ENCODE data around the gene RFC2.

The RFC2 gene

GRCh38 chr7:74263399-74264120 is 9.4 kb upstream of the RFC2 start:
- ATAC-seq (ENCODE audit: insufficient read depth, low read depth), result no peak
- no peaks in the 10 kb centered on the region for H3K4me1 ChIP-seq (ENCODE audit: insufficient read depth, low read length)
- DNase-seq, result no peak

GRCh38 chr7:74262639-74263398 is 8.6 kb upstream of the RFC2 start:
- Histone ChIP-seq H3K27ac (ENCODE audit: low read length) (no peak overlapping the region), H3K4me3 (ENCODE audit: low read depth in 1 of 2, low read length in 2 of 2) (no peak overlapping the region), H3K79me2 (ENCODE audit: insufficient read depth, low read length) (no peaks in the 10 kb centered on the region), H3K4me1 (ENCODE audit: insufficient read depth, low read length) (no peaks in the 10 kb centered on the region), H3K9me3 (ENCODE audit: insufficient read depth, low read length, severe bottlenecking) (no peaks in the 10 kb centered on the region), H3K27me3 (ENCODE audit: insufficient read depth, low read length, poor library complexity) (no peaks in the 10 kb centered on the region), H3K36me3 (ENCODE audit: insufficient read depth, low read length) (no peaks in the 10 kb centered on the region), H3K9ac (ENCODE audit: low read depth, low read length) (no peak overlapping the region), H3K4me2 (ENCODE audit: insufficient read depth, low read length) (no peak overlapping the region), H4K20me1 (ENCODE audit: insufficient read depth, low read length) (no peaks in the 10 kb centered on the region), H2AFZ (ENCODE audit: low read depth, low read length) (no peak overlapping the region)
- no peak for TF ChIP-seq CTCF (IDR thresholded peaks at IDR 0.05; ENCODE audit: borderline replicate concordance, extremely low read depth, low read length, poor library complexity, severe bottlenecking)
- DNase-seq, result no peak
- ATAC-seq (ENCODE audit: insufficient read depth, low read depth), result no peak

More at GRCh38 chr7:74263399-74264120, 9.4 kb upstream of the RFC2 start:
- Histone ChIP-seq H3K79me2 (ENCODE audit: insufficient read depth, low read length) (no peaks in the 10 kb centered on the region), H3K36me3 (ENCODE audit: insufficient read depth, low read length) (no peaks in the 10 kb centered on the region), H3K9me3 (ENCODE audit: insufficient read depth, low read length, severe bottlenecking) (no peaks in the 10 kb centered on the region), H2AFZ (ENCODE audit: low read depth, low read length) (no peak overlapping the region), H3K4me2 (ENCODE audit: insufficient read depth, low read length) (no peak overlapping the region), H3K27ac (ENCODE audit: low read length) (no peak overlapping the region), H3K4me3 (ENCODE audit: low read depth in 1 of 2, low read length in 2 of 2) (no peak overlapping the region), H4K20me1 (ENCODE audit: insufficient read depth, low read length) (no peaks in the 10 kb centered on the region), H3K9ac (ENCODE audit: low read depth, low read length) (no peak overlapping the region), H3K27me3 (ENCODE audit: insufficient read depth, low read length, poor library complexity) (no peaks in the 10 kb centered on the region)
- TF ChIP-seq CTCF (IDR thresholded peaks at IDR 0.05; ENCODE audit: borderline replicate concordance, extremely low read depth, low read length, poor library complexity, severe bottlenecking), result no peak
- no peak for TF ChIP-seq EZH2 (IDR thresholded peaks at IDR 0.05; ENCODE audit: borderline replicate concordance, low read depth, low read length, severe bottlenecking)

- no peaks in the 10 kb centered on the region for H3K27me3 ChIP-seq (ENCODE audit: insufficient read depth, low read length, poor library complexity)
- no peak overlapping the region for H3K27ac ChIP-seq (ENCODE audit: low read length)
- peaks cover 13% of the 10 kb centered on the region for H3K4me1 ChIP-seq (ENCODE audit: insufficient read depth, low read length)
- no peak overlapping the region for H3K4me3 ChIP-seq (ENCODE audit: low read depth in 1 of 2, low read length in 2 of 2)
- H3K4me2 ChIP-seq (ENCODE audit: insufficient read depth, low read length), result no peak overlapping the region
- DNase-seq, result no peak
- no peak overlapping the region for H3K9ac ChIP-seq (ENCODE audit: low read depth, low read length)
- peaks cover 20% of the 10 kb centered on the region for H3K79me2 ChIP-seq (ENCODE audit: insufficient read depth, low read length)
- TF ChIP-seq EZH2 (IDR thresholded peaks at IDR 0.05; ENCODE audit: borderline replicate concordance, low read depth, low read length, severe bottlenecking) (no peak), CTCF (IDR thresholded peaks at IDR 0.05; ENCODE audit: borderline replicate concordance, extremely low read depth, low read length, poor library complexity, severe bottlenecking) (no peak)
- no peaks in the 10 kb centered on the region for H4K20me1 ChIP-seq (ENCODE audit: insufficient read depth, low read length)
- H3K9me3 ChIP-seq (ENCODE audit: insufficient read depth, low read length, severe bottlenecking), result no peaks in the 10 kb centered on the region
- H2AFZ ChIP-seq (ENCODE audit: low read depth, low read length), result no peak overlapping the region
- peaks cover 6% of the 10 kb centered on the region; the same call in 1 of the 2 replicates for H3K36me3 ChIP-seq (ENCODE audit: insufficient read depth, low read length)
- no peak for ATAC-seq (ENCODE audit: insufficient read depth, low read depth)
These were observed 4.4 kb upstream of the RFC2 start for GRCh38 chr7:74258639-74259038.

Data from DND-41 (cell line).